B cell (primary cell): ENCODE data around the gene PLXNA1. TPM values are rescaled to one million over a fixed set of nuclear protein-coding genes. Genes with fewer than 3 reads are reported as not detected.

ENCODE experiments used
- ATAC-seq: fragments of 200-7000 bp; cut with Tn5 transposase; one replicate; pipeline ENCODE4 v1.10.0; 2021; ENCODE audit warnings: low read depth, mild to moderate bottlenecking, moderate number of reproducible peaks, moderate library complexity
- CTCF ChIA-PET: fragments of 350-600 bp; sonication (Branson Sonifier 250); formaldehyde crosslinking; loops from one replicate; lab custom pipeline; 2021; ENCODE audit warnings: antibody characterized with exemption, inconsistent platforms; lab: Charles Lee
- POLR2A ChIA-PET: fragments of 350-600 bp; sonication (Branson Sonifier 250); formaldehyde crosslinking; loops from one replicate; lab custom pipeline; 2021; ENCODE audit warnings: antibody characterized with exemption; lab: Charles Lee
- DNase-seq: peaks from one replicate; pipeline ENCODE4 v3.0.0; 2013
- H2AFZ ChIP-seq: 2 replicates; pipeline ENCODE4 v1.6.1; 2012; ENCODE audit warnings: mild to moderate bottlenecking, low read depth, low read length; ENCODE audit not compliant: insufficient read depth, poor library complexity, severe bottlenecking
- H3K27ac ChIP-seq, 2 donors: 1 replicate in 1 of 2; 2 replicates in 1 of 2; pipeline ENCODE4 v1.5.1; 2012 to 2013; ENCODE audit warnings: low read length in 2 of 2, mild to moderate bottlenecking in 2 of 2, moderate library complexity in 1 of 2
- H3K27me3 ChIP-seq, 4 experiments: fragments of 200-600 bp in 1 of 4; sonication (generic) in 1 of 4; replicated peaks in 1 of 4; 1 replicate in 2 of 4; 2 replicates in 2 of 4; pipeline versions ENCODE4 v1.6.1 to v1.7.0; 2013 to 2016; ENCODE audit warnings: low read length in 3 of 4, mild to moderate bottlenecking in 2 of 4, mixed read lengths in 1 of 4, moderate library complexity in 1 of 4; ENCODE audit not compliant: insufficient read depth in 4 of 4, control insufficient read depth in 3 of 4; ENCODE audit errors: control extremely low read depth in 1 of 4
- H3K36me3 ChIP-seq, 2 experiments: replicated peaks in 1 of 2; 1 replicate in 1 of 2; 2 replicates in 1 of 2; pipeline versions ENCODE4 v1.6.1 to v1.7.1; 2013; ENCODE audit warnings: low read length in 1 of 2; ENCODE audit not compliant: insufficient read depth in 2 of 2, control insufficient read depth in 1 of 2; ENCODE audit errors: control extremely low read depth in 1 of 2, extremely low read depth in 1 of 2
- H3K4me1 ChIP-seq, 2 donors: fragments of 200-600 bp in 1 of 2; sonication (generic) in 1 of 2; 1 replicate in 1 of 2; 2 replicates in 1 of 2; pipeline versions ENCODE4 v1.5.1 to v1.6.1; 2013 to 2017; ENCODE audit warnings: low read length in 2 of 2; ENCODE audit not compliant: control insufficient read depth in 2 of 2, insufficient read depth in 2 of 2
- H3K4me2 ChIP-seq: replicated peaks from 2 replicates; pipeline ENCODE3; 2012; ENCODE audit warnings: mild to moderate bottlenecking, low read depth, low read length; ENCODE audit not compliant: poor library complexity, severe bottlenecking
- H3K4me3 ChIP-seq, 5 experiments: fragments of 200-600 bp in 1 of 5; sonication (generic) in 1 of 5; 1 replicate in 3 of 5; 2 replicates in 2 of 5; pipeline versions ENCODE4 v1.5.1 to v1.7.0; 2011 to 2016; ENCODE audit warnings: low read length in 4 of 5, mild to moderate bottlenecking in 4 of 5, low read depth in 2 of 5, control low read depth in 1 of 5, moderate library complexity in 1 of 5; ENCODE audit not compliant: insufficient read depth in 1 of 5; ENCODE audit errors: control extremely low read depth in 1 of 5, extremely low read depth in 1 of 5
- H3K79me2 ChIP-seq: fragments of 200-600 bp; sonication (generic); one replicate; pipeline ENCODE4 v1.6.0; 2016; ENCODE audit warnings: low read length; ENCODE audit not compliant: control insufficient read depth, insufficient read depth
- H3K9ac ChIP-seq: fragments of 200-600 bp; sonication (generic); 2 replicates; pipeline ENCODE4 v1.6.1; 2017; ENCODE audit warnings: mild to moderate bottlenecking, low read length, moderate library complexity
- H3K9me3 ChIP-seq, 3 donors: one replicate each; pipeline versions ENCODE4 v1.6.1 to v1.7.1; 2013; ENCODE audit warnings: low read length in 2 of 3; ENCODE audit not compliant: control insufficient read depth in 2 of 3, insufficient read depth in 1 of 3; ENCODE audit errors: control extremely low read depth in 1 of 3
- H4K20me1 ChIP-seq: 2 replicates; pipeline ENCODE4 v1.6.0; 2012; ENCODE audit warnings: mild to moderate bottlenecking, low read length; ENCODE audit not compliant: insufficient read depth, control insufficient read depth, poor library complexity, severe bottlenecking
- H3K27ac Mint-ChIP-seq: one replicate; pipeline ENCODE4 v1.8.0; 2021; ENCODE audit warnings: mixed read lengths
- H3K27me3 Mint-ChIP-seq: one replicate; pipeline ENCODE4 v1.8.0; 2021; ENCODE audit warnings: mixed read lengths
- H3K4me1 Mint-ChIP-seq: one replicate; pipeline ENCODE4 v1.8.0; 2021; ENCODE audit warnings: mixed read lengths
- H3K4me3 Mint-ChIP-seq: one replicate; pipeline ENCODE4 v1.8.0; 2021; ENCODE audit warnings: mixed read lengths
- H3K9me3 Mint-ChIP-seq: one replicate; pipeline ENCODE4 v1.8.0; 2022; ENCODE audit warnings: mixed read lengths; ENCODE audit not compliant: insufficient read depth
- EZH2 ChIP-seq: IDR thresholded peaks from 2 replicates; pipeline ENCODE4 v1.6.1; 2012; ENCODE audit warnings: borderline replicate concordance, low read depth, mild to moderate bottlenecking, moderate library complexity, low read length; ENCODE audit not compliant: insufficient read depth, poor library complexity, severe bottlenecking
- WGBS: methylation state at CpG from one replicate; pipeline ENCODE4 v1.1.5; 2013; ENCODE audit warnings: missing lambda C conversion rate; ENCODE audit not compliant: insufficient coverage; 5-methylcytosine and 5-hydroxymethylcytosine counted together
- intact Hi-C: fragments of 100-400 bp; cut with micrococcal nuclease; formaldehyde crosslinking; loops from one replicate; pipeline ENCODE4 v1.10.0; 2022
- polyA plus RNA-seq: library from polyadenylated mRNA; depleted of rRNA; stranded (reverse); fragments of >200 nt; gene quantifications from 2 replicates; pipeline ENCODE4 v1.2.3, GENCODE V29; 2012
- total RNA-seq, 2 donors: library from RNA; stranded (reverse); fragments of 120-200 nt in 1 of 2; gene quantifications; 1 replicate in 1 of 2; 2 replicates in 1 of 2; pipeline versions ENCODE4 v1.2.3 to v1.2.4, GENCODE V29; 2013 to 2022
- TF ChIP-seq, protein P1 (sequence below): fragments of 200-600 bp; IDR thresholded peaks from one replicate; pipeline ENCODE4 v1.8.0; 2022; ENCODE audit warnings: antibody characterized with exemption, mild to moderate bottlenecking

Gene PLXNA1
- total and polyA plus RNA-seq, 2 donors (not counting 1 experiment from before 2014, with no cell fraction given): 6.7 to 22.3 TPM

GRCh38 chr3:126996905-126997304 is 14.0 kb downstream of the PLXNA1 start:
- no peak for TF ChIP-seq EZH2
- TF ChIP-seq, protein P1, sequence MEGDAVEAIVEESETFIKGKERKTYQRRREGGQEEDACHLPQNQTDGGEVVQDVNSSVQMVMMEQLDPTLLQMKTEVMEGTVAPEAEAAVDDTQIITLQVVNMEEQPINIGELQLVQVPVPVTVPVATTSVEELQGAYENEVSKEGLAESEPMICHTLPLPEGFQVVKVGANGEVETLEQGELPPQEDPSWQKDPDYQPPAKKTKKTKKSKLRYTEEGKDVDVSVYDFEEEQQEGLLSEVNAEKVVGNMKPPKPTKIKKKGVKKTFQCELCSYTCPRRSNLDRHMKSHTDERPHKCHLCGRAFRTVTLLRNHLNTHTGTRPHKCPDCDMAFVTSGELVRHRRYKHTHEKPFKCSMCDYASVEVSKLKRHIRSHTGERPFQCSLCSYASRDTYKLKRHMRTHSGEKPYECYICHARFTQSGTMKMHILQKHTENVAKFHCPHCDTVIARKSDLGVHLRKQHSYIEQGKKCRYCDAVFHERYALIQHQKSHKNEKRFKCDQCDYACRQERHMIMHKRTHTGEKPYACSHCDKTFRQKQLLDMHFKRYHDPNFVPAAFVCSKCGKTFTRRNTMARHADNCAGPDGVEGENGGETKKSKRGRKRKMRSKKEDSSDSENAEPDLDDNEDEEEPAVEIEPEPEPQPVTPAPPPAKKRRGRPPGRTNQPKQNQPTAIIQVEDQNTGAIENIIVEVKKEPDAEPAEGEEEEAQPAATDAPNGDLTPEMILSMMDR: no peak
- Histone ChIP-seq H3K79me2 (no peaks in the 10 kb centered on the region), H3K4me1 (peaks cover 0 to 11% of the 10 kb centered on the region in 2 donors), H3K27me3 (peaks cover 0 to 2% (median 0%) of the 10 kb centered on the region in 4 experiments), H3K4me2 (no peak overlapping the region), H3K27ac (no peak overlapping the region), H3K36me3 (no peaks in the 10 kb centered on the region), H3K4me3 (no peak overlapping the region), H3K9me3 (no peaks in the 10 kb centered on the region), H2AFZ (no peak overlapping the region), H4K20me1 (no peaks in the 10 kb centered on the region), H3K9ac (no peak overlapping the region)
- Mint-ChIP-seq H3K4me3 (no peak overlapping the region), H3K4me1 (peaks cover 11% of the 10 kb centered on the region), H3K27ac (no peak overlapping the region), H3K9me3 (no peaks in the 10 kb centered on the region), H3K27me3 (no peaks in the 10 kb centered on the region)
- ATAC-seq (no peak), DNase-seq (no peak)
- ChIA-PET POLR2A (no interaction called here), CTCF (interaction anchor here (1.1 kb wide), 1 partner anchor 247 kb away, joined by 3 read pairs; no protein-coding TSS in a partner anchor)
- intact Hi-C loops: no loop called here
- WGBS: 94% methylated on average over 7 of the region's 7 CpGs

- no peaks in the 10 kb centered on the region for H3K9me3 Mint-ChIP-seq
- no peak overlapping the region for H3K9ac ChIP-seq
- no peak for ATAC-seq
- H4K20me1 ChIP-seq: no peaks in the 10 kb centered on the region
- H3K4me3 ChIP-seq: no peak overlapping the region
- H3K9me3 ChIP-seq: no peaks in the 10 kb centered on the region
- H3K27ac Mint-ChIP-seq: no peak overlapping the region
- no peak overlapping the region for H3K4me3 Mint-ChIP-seq
- H3K27me3 Mint-ChIP-seq: no peaks in the 10 kb centered on the region
- H3K79me2 ChIP-seq: no peaks in the 10 kb centered on the region
- no peak overlapping the region for H2AFZ ChIP-seq
- H3K27ac ChIP-seq: no peak overlapping the region
- H3K4me2 ChIP-seq: no peak overlapping the region
- DNase-seq: no peak
- peaks cover 0 to 11% of the 10 kb centered on the region in 2 donors for H3K4me1 ChIP-seq
- ChIA-PET POLR2A (no interaction called here), CTCF (no interaction called here)
- H3K27me3 ChIP-seq: peaks cover 0 to 2% (median 0%) of the 10 kb centered on the region in 4 experiments
- no peaks in the 10 kb centered on the region for H3K36me3 ChIP-seq
- 95% methylated on average over 19 of the region's 19 CpGs for WGBS
- intact Hi-C loops: no loop called here
- TF ChIP-seq, protein P1: no peak
- TF ChIP-seq EZH2: no peak
- H3K4me1 Mint-ChIP-seq: peaks cover 11% of the 10 kb centered on the region
Measured at GRCh38 chr3:126997455-126998038, 14.6 kb downstream of the PLXNA1 start.
